Measurements from ENCODE around the gene GTF2A1L. TPM values are rescaled to one million over a fixed set of nuclear protein-coding genes. Genes with fewer than 3 reads are reported as not detected.

GTF2A1L gene
- total RNA-seq, 4 donors from 2014 or later, result 14.1 to 32.2 (median 22.1) TPM

- Histone ChIP-seq H3K27ac (peak overlapping the region in 1 of 4 donors; percentile 90), H3K27me3 (no peaks in the 10 kb centered on the region), H3K36me3 (no peaks in the 10 kb centered on the region), H3K9me3 (no peaks in the 10 kb centered on the region), H3K4me3 (no peak overlapping the region), H3K4me1 (peaks cover 0 to 67% (median 2%) of the 10 kb centered on the region in 3 donors)
- 63 to 94% methylated on average over 2 of the region's 2 CpGs for WGBS, 2 donors (ENCODE audit: low coverage in 1 of 2)
- no peak for ATAC-seq
- no peak for TF ChIP-seq EP300 (IDR thresholded peaks at IDR 0.05)
- no peak for TF ChIP-seq POLR2AphosphoS5 (IDR thresholded peaks at IDR 0.05)
- no peak for TF ChIP-seq CTCF (IDR thresholded peaks at IDR 0.05)
- no peak for TF ChIP-seq POLR2A (IDR thresholded peaks at IDR 0.05)
These were observed 103.5 kb downstream of the GTF2A1L start for GRCh38 chr2:48721158-48721557.

GRCh38 chr2:48722391-48722790 is 104.7 kb downstream of the GTF2A1L start:
- WGBS, 2 donors (ENCODE audit: low coverage in 1 of 2), result 100% methylated on average over 1 of the region's 1 CpG
- Histone ChIP-seq H3K9me3 (no peaks in the 10 kb centered on the region), H3K4me3 (no peak overlapping the region), H3K4me1 (peaks cover 0 to 56% (median 2%) of the 10 kb centered on the region in 3 donors), H3K27me3 (no peaks in the 10 kb centered on the region), H3K27ac (peak overlapping the region in 2 of 4 donors; percentile 11 to 56), H3K36me3 (no peaks in the 10 kb centered on the region)
- ATAC-seq, result no peak
- TF ChIP-seq EP300 (IDR thresholded peaks at IDR 0.05) (no peak), POLR2A (IDR thresholded peaks at IDR 0.05) (no peak), POLR2AphosphoS5 (IDR thresholded peaks at IDR 0.05) (no peak), CTCF (IDR thresholded peaks at IDR 0.05) (no peak)

- H3K4me3 ChIP-seq, result no peak overlapping the region
- peak overlapping the region in 3 of 4 donors; percentile 11 to 56 (median 15) for H3K27ac ChIP-seq
- H3K4me1 ChIP-seq, result peaks cover 0 to 53% (median 2%) of the 10 kb centered on the region in 3 donors
- H3K36me3 ChIP-seq, result no peaks in the 10 kb centered on the region
- no peaks in the 10 kb centered on the region for H3K27me3 ChIP-seq
- no peaks in the 10 kb centered on the region for H3K9me3 ChIP-seq
- no peak for ATAC-seq
- TF ChIP-seq EP300 (IDR thresholded peaks at IDR 0.05) (no peak), POLR2AphosphoS5 (IDR thresholded peaks at IDR 0.05) (no peak), CTCF (IDR thresholded peaks at IDR 0.05) (no peak), POLR2A (IDR thresholded peaks at IDR 0.05) (no peak)
These were observed 105.5 kb downstream of the GTF2A1L start for GRCh38 chr2:48723129-48723528.

- H3K36me3 ChIP-seq, result no peaks in the 10 kb centered on the region
- peaks cover 4 to 57% (median 5%) of the 10 kb centered on the region in 3 donors for H3K4me1 ChIP-seq
- TF ChIP-seq POLR2AphosphoS5 (IDR thresholded peaks at IDR 0.05), result no peak
- no peak for TF ChIP-seq POLR2A (IDR thresholded peaks at IDR 0.05)
- no peak for TF ChIP-seq EP300 (IDR thresholded peaks at IDR 0.05)
- H3K27me3 ChIP-seq, result no peaks in the 10 kb centered on the region
- 50 to 71% methylated on average over 2 of the region's 2 CpGs for WGBS, 2 donors (ENCODE audit: low coverage in 1 of 2)
- H3K9me3 ChIP-seq, result no peaks in the 10 kb centered on the region
- ATAC-seq, result no peak
- H3K27ac ChIP-seq, result peak overlapping the region in 1 of 4 donors; percentile 43
- no peak overlapping the region for H3K4me3 ChIP-seq
These were observed 106.6 kb downstream of the GTF2A1L start for GRCh38 chr2:48724278-48724677.

GRCh38 chr2:48725696-48726494 is 108.2 kb downstream of the GTF2A1L start:
- WGBS, 2 donors (ENCODE audit: low coverage in 1 of 2), result 31 to 65% methylated on average over 5 to 7 of the region's 7 CpGs
- no peaks in the 10 kb centered on the region for H3K27me3 ChIP-seq
- H3K4me1 ChIP-seq, result peaks cover 4 to 45% (median 5%) of the 10 kb centered on the region in 3 donors
- H3K9me3 ChIP-seq, result no peaks in the 10 kb centered on the region
- peak in 1 of 4 experiments; percentile 36 for TF ChIP-seq CTCF (IDR thresholded peaks at IDR 0.05)
- no peak for TF ChIP-seq EP300 (IDR thresholded peaks at IDR 0.05)
- TF ChIP-seq POLR2A (IDR thresholded peaks at IDR 0.05), result no peak
- H3K4me3 ChIP-seq, result no peak overlapping the region
- ATAC-seq, result no peak
- H3K36me3 ChIP-seq, result no peaks in the 10 kb centered on the region
- H3K27ac ChIP-seq, result peak overlapping the region in 3 of 4 donors; percentile 32 to 44 (median 43)
